NCI-H128 (cell line): ENCODE data around the gene PAM.
"Not testable (repeated sequence)": the region's sequence is repeated elsewhere in the genome, so short reads cannot be mapped to it uniquely, and the experiment has no call there.

Experiments used
- DNase-seq: peaks from one replicate; lab custom pipeline; 2025; ENCODE audit not compliant: unreplicated experiment; lab: John Stamatoyannopoulos, UW

Gene PAM

DNA sequence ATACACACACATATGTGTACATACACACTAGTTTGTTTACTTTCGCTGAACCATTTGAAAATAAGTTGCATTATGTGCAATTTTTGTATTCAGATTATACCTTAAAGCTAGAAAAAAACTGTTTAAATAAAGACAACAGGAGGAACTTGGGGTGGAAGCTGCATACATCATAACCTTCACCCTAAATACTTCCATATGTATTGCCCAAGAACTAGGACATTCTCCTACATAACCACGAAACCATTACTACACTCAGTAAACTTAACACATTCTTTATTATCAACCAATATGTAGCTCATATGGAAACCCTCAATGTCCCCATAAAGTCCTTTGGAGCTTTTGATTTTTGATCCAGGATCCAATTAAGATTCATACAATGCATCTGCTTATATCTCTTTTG, 281.5 kb downstream of the PAM start:
- DNase-seq: no peak

DNA sequence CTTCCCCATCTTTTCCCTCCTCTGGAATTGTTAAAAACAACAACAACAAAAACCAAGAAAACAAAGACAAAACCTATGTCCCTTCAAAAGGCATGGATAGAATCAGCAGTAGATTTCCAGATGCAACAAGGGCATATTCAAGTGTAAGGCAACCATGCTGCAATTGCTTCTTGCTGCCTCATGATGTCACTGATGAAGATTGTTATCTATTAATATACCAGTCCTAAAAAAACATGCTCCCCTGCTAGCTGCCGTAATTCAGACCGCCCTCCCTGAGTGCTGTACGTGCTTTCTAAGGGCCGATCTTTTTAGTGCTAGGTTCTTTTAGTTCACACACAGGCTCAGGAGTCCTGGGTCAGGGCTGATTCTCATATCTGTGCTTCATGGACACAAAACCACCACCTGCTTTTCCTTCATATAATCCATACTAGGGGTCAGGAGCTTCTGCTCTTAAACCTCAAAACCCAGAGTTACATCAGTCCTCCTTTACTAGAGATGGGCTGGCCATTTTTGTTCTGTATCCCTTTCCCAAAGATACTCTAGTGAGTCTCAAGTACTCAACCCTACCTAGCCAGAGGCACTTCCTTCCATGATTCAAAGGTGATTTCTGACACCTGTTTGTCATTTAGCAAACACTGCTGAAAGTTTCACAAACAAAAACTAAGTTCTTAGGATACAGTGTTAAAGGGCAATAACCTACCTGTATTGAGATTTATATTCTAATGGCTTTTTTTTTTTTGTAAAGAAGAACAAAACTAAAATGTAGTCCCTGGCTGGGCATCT, 282.8 kb downstream of the PAM start:
- DNase-seq: no peak

DNA sequence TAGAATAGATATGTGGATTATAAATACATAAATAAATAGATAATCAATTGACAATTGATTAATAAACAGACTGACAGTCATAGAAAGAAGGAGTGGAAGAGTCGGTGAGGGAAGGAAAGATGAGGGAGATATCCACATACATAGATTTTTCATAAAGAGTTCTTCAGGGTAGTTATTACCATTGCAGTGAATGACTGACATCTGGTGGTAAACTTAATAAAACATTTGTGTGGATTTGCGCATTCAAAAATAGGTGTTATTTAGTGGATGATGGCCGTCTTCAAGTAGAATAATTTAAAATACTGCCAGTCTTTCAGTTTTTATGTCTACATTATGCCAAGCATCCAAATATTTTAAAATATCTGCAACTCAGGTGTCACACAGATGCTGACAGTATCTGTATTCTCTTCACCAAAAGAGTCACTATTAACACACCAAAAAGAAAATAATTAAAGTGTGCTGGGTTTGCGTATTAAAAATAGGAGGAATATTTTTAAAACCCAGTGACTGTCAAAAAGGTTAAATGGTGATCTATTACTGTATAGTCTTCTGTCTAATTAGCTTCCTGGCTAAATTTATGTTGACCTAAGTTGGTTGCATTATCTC, 286.1 kb downstream of the PAM start:
- DNase-seq: no peak

- not testable (repeated sequence) for DNase-seq
Measured at GRCh38 chr5:103046706-103047105, 291.6 kb downstream of the PAM start.

GRCh38 chr5:103057208-103058130, 302.4 kb downstream of the PAM start:
- DNase-seq: no peak

- no peak for DNase-seq
Measured at GRCh38 chr5:103059525-103059924, 304.4 kb downstream of the PAM start.

DNA sequence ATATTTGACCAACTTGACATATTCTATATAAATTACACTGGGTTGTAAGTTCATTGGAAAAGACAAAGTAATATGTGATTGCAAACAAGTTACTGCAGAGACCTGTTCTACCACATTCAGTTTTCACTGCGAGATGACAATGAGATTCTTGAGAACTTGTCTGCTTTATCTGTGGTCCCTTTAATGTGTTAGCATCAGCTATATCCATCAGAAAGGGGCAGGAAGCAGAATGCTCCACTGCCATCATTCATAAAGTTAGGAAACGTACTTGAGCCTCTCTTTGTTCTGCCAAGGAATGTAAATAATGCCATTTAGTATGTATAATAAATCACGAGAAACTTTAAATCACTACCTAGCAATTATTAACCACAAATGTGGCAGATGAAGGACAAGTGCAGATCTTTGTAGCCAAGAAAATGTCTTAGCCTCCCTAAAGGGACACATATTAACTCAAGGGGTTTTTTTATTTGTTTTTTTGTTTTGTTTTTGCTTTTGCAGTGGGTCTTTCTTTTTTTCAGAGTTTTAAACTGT, 305.4 kb downstream of the PAM start:
- DNase-seq: no peak

DNA sequence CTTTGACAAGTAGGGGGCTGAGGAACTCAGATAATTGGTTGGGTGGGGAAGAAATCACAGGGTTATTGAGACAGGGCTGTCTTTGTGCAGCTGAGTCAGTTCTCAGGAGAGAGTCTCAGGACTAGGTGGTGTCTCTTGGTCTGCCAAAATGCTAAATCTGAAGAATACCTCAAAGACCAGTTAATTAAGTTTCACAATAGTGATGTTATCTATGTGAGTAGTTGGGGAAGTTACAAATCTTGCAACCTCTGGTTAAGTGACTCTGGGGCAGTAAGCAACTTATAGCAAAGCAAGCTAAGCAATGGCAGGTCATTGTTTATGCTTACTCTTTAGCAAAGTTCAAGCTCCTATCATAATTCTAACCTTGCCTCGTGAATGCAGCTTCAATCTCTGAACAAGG, 311.2 kb downstream of the PAM start:
- DNase-seq: no peak

DNA sequence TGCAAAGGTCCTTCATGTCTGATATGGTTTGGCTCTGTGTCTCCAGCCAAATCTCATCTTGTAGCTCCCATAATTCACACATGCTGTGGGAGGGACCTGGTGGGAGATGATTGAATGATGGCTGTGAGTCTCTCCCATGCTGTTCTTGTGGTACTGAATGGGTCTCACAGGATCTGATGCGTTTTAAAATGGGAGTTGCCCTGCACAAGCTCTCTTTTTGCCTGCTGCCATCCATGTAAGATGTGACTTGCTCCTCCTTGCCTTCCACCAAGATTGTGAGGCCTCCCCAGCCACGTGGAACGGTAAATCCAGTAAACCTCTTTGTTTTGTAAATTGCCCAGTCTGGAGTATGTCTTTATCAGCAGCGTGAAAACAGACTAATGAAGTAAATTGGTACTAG, 318.4 kb downstream of the PAM start:
- DNase-seq: not testable (repeated sequence)

GRCh38 chr5:103075442-103075841, 320.3 kb downstream of the PAM start:
- no peak for DNase-seq
